T-cell (primary cell): ENCODE results near the gene HSD17B11. TPM values are rescaled to one million over a fixed set of nuclear protein-coding genes. Genes with fewer than 3 reads are reported as not detected.
"Not testable (repeated sequence)": the region's sequence is repeated elsewhere in the genome, so short reads cannot be mapped to it uniquely, and the experiment has no call there.

Source experiments
- ATAC-seq, 4 experiments: fragments of 200-7000 bp in 3 of 4; fragments of 150-1000 bp in 1 of 4; cut with Tn5 transposase; replicated peaks in 1 of 4; 1 replicate in 3 of 4; 2 replicates in 1 of 4; pipeline ENCODE4 v1.10.0; 2021; ENCODE audit warnings: moderate library complexity in 3 of 4, mild to moderate bottlenecking in 2 of 4, moderate number of reproducible peaks in 1 of 4
- CTCF ChIA-PET, 2 donors: fragments of 300-600 bp; sonication (Branson Sonifier 250); formaldehyde crosslinking; loops; one replicate each; lab custom pipeline; 2022; ENCODE audit warnings: antibody characterized with exemption in 2 of 2; lab: Charles Lee
- POLR2A ChIA-PET, 2 donors: fragments of 300-600 bp; sonication (Branson Sonifier 250); formaldehyde crosslinking; loops; one replicate each; lab custom pipeline; 2022; ENCODE audit warnings: antibody characterized with exemption in 2 of 2; lab: Charles Lee
- DNase-seq, 35 experiments: peaks; one replicate each; pipeline versions ENCODE4 v3.0.0 to v3.0.0-alpha.2; 2013 to 2023
- H3K27ac ChIP-seq: one replicate; pipeline ENCODE4 v1.5.1; 2013; ENCODE audit warnings: low read length
- H3K27me3 ChIP-seq, 2 experiments: replicated peaks in 1 of 2; 1 replicate in 1 of 2; 2 replicates in 1 of 2; pipeline versions ENCODE4 v1.6.1 to v1.7.0; 2013; ENCODE audit warnings: low read length in 1 of 2, mixed read lengths in 1 of 2; ENCODE audit not compliant: control insufficient read depth in 2 of 2, insufficient read depth in 2 of 2; ENCODE audit errors: extremely low read depth in 1 of 2
- H3K36me3 ChIP-seq, 2 donors: 1 replicate in 1 of 2; 2 replicates in 1 of 2; pipeline versions ENCODE4 v1.6.1 to v1.7.0; 2013; ENCODE audit warnings: low read length in 1 of 2; ENCODE audit not compliant: control insufficient read depth in 2 of 2, insufficient read depth in 1 of 2; ENCODE audit errors: extremely low read depth in 1 of 2
- H3K4me1 ChIP-seq, 2 experiments: 1 replicate in 1 of 2; 2 replicates in 1 of 2; pipeline versions ENCODE4 v1.6.1 to v1.7.0; 2013; ENCODE audit warnings: low read length in 2 of 2, mixed read lengths in 1 of 2; ENCODE audit not compliant: insufficient read depth in 2 of 2, control insufficient read depth in 1 of 2; ENCODE audit errors: extremely low read depth in 1 of 2
- H3K4me3 ChIP-seq, 2 donors: 1 replicate in 1 of 2; 2 replicates in 1 of 2; pipeline versions ENCODE4 v1.5.1 to v1.7.0; 2013; ENCODE audit warnings: mild to moderate bottlenecking in 2 of 2, low read length in 1 of 2, moderate library complexity in 1 of 2; ENCODE audit not compliant: control insufficient read depth in 1 of 2; ENCODE audit errors: extremely low read depth in 1 of 2
- H3K9me3 ChIP-seq: 2 replicates; pipeline ENCODE4 v1.7.0; 2013
- H3K27ac Mint-ChIP-seq, 2 donors: one replicate each; pipeline ENCODE4 v1.8.0; 2020 to 2021; ENCODE audit warnings: mild to moderate bottlenecking in 2 of 2, mixed read lengths in 2 of 2
- H3K27me3 Mint-ChIP-seq, 2 donors: one replicate each; pipeline ENCODE4 v1.8.0; 2021 to 2022; ENCODE audit warnings: mixed read lengths in 2 of 2
- H3K36me3 Mint-ChIP-seq: one replicate; pipeline ENCODE4 v1.8.0; 2021; ENCODE audit warnings: mixed read lengths
- H3K4me1 Mint-ChIP-seq, 3 donors: one replicate each; pipeline ENCODE4 v1.8.0; 2020 to 2022; ENCODE audit warnings: mixed read lengths in 3 of 3, mild to moderate bottlenecking in 1 of 3
- H3K4me3 Mint-ChIP-seq, 3 donors: one replicate each; pipeline ENCODE4 v1.8.0; 2020 to 2022; ENCODE audit warnings: mild to moderate bottlenecking in 3 of 3, mixed read lengths in 3 of 3, moderate library complexity in 3 of 3
- H3K9me3 Mint-ChIP-seq, 3 donors: one replicate each; pipeline ENCODE4 v1.8.0; 2020 to 2022; ENCODE audit warnings: mixed read lengths in 3 of 3
- WGBS: methylation state at CpG from one replicate; pipeline ENCODE4 v1.1.5; 2013; ENCODE audit warnings: missing lambda C conversion rate; ENCODE audit not compliant: insufficient coverage; 5-methylcytosine and 5-hydroxymethylcytosine counted together
- total RNA-seq, 35 experiments: library from RNA in 6 of 35; stranded (reverse) in 6 of 35; fragments of 120-200 nt in 1 of 35; gene quantifications; one replicate each; pipeline versions ENCODE4 v1.2.1 to v1.2.4 and lab custom pipeline; 2013 to 2026

Gene HSD17B11
- total RNA-seq, 5 donors from 2014 or later (not counting 1 experiment from before 2014, with no cell fraction given): 38.0 to 57.7 (median 51.2) TPM

DNA sequence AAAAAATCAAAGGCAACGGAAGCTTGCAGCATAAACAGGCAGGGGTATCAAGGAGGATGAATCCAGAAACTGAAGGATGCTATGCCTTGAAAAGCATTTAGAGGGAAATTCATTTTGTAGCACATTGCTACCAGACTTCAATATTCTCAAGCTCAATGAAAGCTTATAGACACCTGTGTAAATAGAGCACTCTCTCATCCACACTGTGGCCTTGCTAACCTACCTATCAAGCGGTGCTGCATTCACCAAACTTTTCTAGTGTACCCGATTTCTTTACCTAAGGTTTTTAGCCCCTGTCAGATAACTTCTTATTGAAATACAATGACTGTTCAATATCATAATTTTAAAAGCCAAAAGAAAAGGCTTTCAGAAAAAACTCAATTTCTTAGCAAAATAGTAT, 48.1 kb downstream of the HSD17B11 start:
- H3K4me1 ChIP-seq: no peaks in the 10 kb centered on the region
- H3K4me3 ChIP-seq: no peak overlapping the region
- peaks cover 9 to 42% of the 10 kb centered on the region in 2 donors for H3K36me3 ChIP-seq
- DNase-seq: no peak
- Mint-ChIP-seq H3K27ac (no peak overlapping the region), H3K36me3 (peaks cover 77% of the 10 kb centered on the region), H3K4me1 (peaks cover 0 to 1% (median 0%) of the 10 kb centered on the region in 3 donors), H3K27me3 (no peaks in the 10 kb centered on the region), H3K9me3 (peaks cover 0 to 21% (median 4%) of the 10 kb centered on the region in 3 donors), H3K4me3 (no peak overlapping the region)
- ChIA-PET POLR2A (no interaction called here), CTCF (interaction anchor here in 1 of 2 donors (0.6 kb wide), 1 partner anchor 27 kb away, joined by 6 read pairs; no protein-coding TSS in a partner anchor)
- H3K27me3 ChIP-seq: no peaks in the 10 kb centered on the region
- WGBS: 86% methylated on average over 1 of the region's 3 CpGs
- no peak for ATAC-seq
- H3K9me3 ChIP-seq: no peaks in the 10 kb centered on the region
- no peak overlapping the region for H3K27ac ChIP-seq

DNA sequence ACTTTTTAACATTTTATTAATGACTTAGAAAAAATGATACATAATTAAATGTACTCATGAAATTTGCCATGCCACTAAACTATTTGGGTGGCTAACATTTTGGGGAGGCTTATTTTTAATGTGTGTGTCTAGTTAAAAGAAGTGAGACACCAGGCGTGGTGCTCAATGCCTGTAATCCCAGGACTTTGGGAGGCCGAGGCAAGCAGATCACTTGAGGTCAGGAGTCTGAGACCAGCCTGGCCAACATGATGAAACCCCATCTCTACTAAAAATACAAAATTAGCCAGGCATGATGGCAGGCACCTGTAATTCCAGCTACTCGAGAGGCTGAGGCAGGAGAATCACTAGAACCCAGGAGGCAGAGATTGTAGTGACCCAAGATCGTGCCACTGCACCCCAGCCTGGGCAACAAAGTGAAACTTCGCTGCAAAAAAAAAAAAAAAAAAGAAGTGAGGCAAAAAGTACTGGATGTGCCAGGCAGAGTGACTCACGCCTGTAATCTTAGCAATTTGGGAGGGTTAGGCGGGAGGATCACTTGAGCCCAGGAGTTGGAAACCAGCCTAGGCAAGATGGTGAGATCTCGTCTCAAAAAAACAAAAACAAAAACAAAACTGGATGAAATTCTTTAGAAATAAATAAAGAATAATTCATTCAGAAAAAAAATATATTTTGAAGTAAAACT, 48.9 kb downstream of the HSD17B11 start:
- H3K27me3 Mint-ChIP-seq, H3K4me1 Mint-ChIP-seq, ATAC-seq, H3K27me3 ChIP-seq, H3K27ac ChIP-seq, H3K4me1 ChIP-seq, H3K9me3 ChIP-seq, H3K4me3 ChIP-seq, DNase-seq, H3K27ac Mint-ChIP-seq, POLR2A ChIA-PET, H3K4me3 Mint-ChIP-seq: not testable (repeated sequence)
- peaks cover 11 to 46% of the 10 kb centered on the region in 2 donors for H3K36me3 ChIP-seq
- H3K9me3 Mint-ChIP-seq: peaks cover 0 to 25% (median 4%) of the 10 kb centered on the region in 3 donors
- H3K36me3 Mint-ChIP-seq: peaks cover 85% of the 10 kb centered on the region
- 97% methylated on average over 4 of the region's 8 CpGs for WGBS
- CTCF ChIA-PET: interaction anchor here in 1 of 2 donors (0.7 kb wide), 1 partner anchor 22 kb away, joined by 6 read pairs; no protein-coding TSS in a partner anchor

DNA sequence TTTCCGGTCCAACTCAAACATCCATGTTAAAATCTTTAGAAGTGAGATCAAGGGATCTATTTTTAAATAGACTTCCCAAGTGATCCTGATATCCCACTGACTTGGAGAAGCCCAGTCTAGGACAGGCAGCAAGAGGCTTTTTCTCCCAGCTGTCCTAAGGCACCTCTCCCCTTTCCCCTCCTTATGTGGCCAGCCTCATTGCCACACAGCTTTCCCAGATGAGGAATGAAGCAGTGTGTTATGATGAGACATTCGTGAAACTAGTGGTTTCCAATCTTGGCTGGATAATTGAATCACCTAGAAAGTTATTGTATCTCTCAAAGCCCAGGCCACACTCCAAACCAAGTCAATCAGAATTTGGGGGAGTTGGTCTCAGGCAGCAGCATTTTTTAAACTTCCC, 51.5 kb downstream of the HSD17B11 start:
- ATAC-seq (no peak), DNase-seq (no peak)
- no peaks in the 10 kb centered on the region for H3K27me3 ChIP-seq
- ChIA-PET POLR2A (no interaction called here), CTCF (interaction anchor here (0.6 to 0.8 kb wide), 2 partner anchors 32 to 38 kb away, joined by 3 read pairs; no protein-coding TSS in a partner anchor)
- no CpG with 5 or more reads among the region's 2 CpGs for WGBS
- Mint-ChIP-seq H3K27me3 (no peaks in the 10 kb centered on the region), H3K36me3 (peaks cover 88% of the 10 kb centered on the region), H3K9me3 (peaks cover 3 to 20% (median 3%) of the 10 kb centered on the region in 3 donors), H3K4me3 (no peak overlapping the region), H3K4me1 (no peaks in the 10 kb centered on the region), H3K27ac (no peak overlapping the region)
- H3K4me1 ChIP-seq: no peaks in the 10 kb centered on the region
- no peak overlapping the region for H3K4me3 ChIP-seq
- peaks cover 10 to 43% of the 10 kb centered on the region in 2 donors for H3K36me3 ChIP-seq
- H3K27ac ChIP-seq: no peak overlapping the region
- H3K9me3 ChIP-seq: no peaks in the 10 kb centered on the region

DNA sequence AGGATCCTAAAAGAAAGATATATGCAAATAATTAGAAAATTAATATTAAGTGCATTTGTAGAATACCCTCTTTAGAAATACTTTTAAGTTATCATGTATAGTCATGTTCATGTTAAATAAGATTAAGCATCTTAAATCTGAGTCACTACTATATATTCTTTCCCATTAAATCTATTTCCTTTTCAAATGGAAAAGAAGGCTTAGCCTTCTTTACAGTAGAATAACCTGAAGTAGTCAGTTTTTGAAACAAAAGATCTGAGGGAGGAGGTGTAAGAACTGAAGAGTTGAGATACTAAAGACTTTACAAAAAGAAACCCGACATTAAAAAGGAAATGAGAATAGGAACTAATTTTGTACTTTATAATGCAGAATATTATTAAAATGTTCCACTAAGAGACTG, 53.6 kb downstream of the HSD17B11 start:
- no peak for DNase-seq
- H3K36me3 Mint-ChIP-seq: peaks cover 85% of the 10 kb centered on the region
- no CpG with 5 or more reads among the region's 1 CpG for WGBS

GRCh38 chr4:87333267-87333666, 57.7 kb downstream of the HSD17B11 start:
- Histone ChIP-seq H3K36me3 (peaks cover 11 to 15% of the 10 kb centered on the region in 2 donors), H3K27me3 (no peaks in the 10 kb centered on the region), H3K4me1 (no peaks in the 10 kb centered on the region), H3K27ac (no peak overlapping the region), H3K9me3 (no peaks in the 10 kb centered on the region), H3K4me3 (no peak overlapping the region)
- no peak overlapping the region for H3K27ac Mint-ChIP-seq
- ATAC-seq: no peak
- DNase-seq: no peak
- peaks cover 39 to 66% (median 43%) of the 10 kb centered on the region in 3 donors for H3K9me3 Mint-ChIP-seq
- no peak overlapping the region for H3K4me3 Mint-ChIP-seq
- no peaks in the 10 kb centered on the region for H3K27me3 Mint-ChIP-seq
- H3K36me3 Mint-ChIP-seq: peaks cover 48% of the 10 kb centered on the region
- H3K4me1 Mint-ChIP-seq: no peaks in the 10 kb centered on the region
- ChIA-PET POLR2A (no interaction called here), CTCF (no interaction called here)
- WGBS: no CpG with 5 or more reads among the region's 1 CpG

More for the DNA sequence above, 53.6 kb downstream of the HSD17B11 start:
- POLR2A ChIA-PET: no interaction called here
- Histone ChIP-seq H3K4me3 (no peak overlapping the region), H3K27me3 (no peaks in the 10 kb centered on the region), H3K4me1 (no peaks in the 10 kb centered on the region), H3K9me3 (no peaks in the 10 kb centered on the region), H3K27ac (no peak overlapping the region), H3K36me3 (peaks cover 13 to 43% of the 10 kb centered on the region in 2 donors)
- CTCF ChIA-PET: no interaction called here
- Mint-ChIP-seq H3K4me3 (no peak overlapping the region), H3K27me3 (no peaks in the 10 kb centered on the region), H3K27ac (no peak overlapping the region), H3K4me1 (no peaks in the 10 kb centered on the region), H3K9me3 (peaks cover 15 to 38% (median 20%) of the 10 kb centered on the region in 3 donors)
- ATAC-seq: no peak

- ChIA-PET POLR2A (no interaction called here), CTCF (no interaction called here)
- Histone ChIP-seq H3K9me3 (no peaks in the 10 kb centered on the region), H3K27ac (no peak overlapping the region), H3K36me3 (peaks cover 0 to 6% of the 10 kb centered on the region in 2 donors), H3K27me3 (no peaks in the 10 kb centered on the region), H3K4me3 (no peak overlapping the region), H3K4me1 (no peaks in the 10 kb centered on the region)
- H3K36me3 Mint-ChIP-seq: peaks cover 24% of the 10 kb centered on the region
- H3K27me3 Mint-ChIP-seq: no peaks in the 10 kb centered on the region
- DNase-seq (no peak), ATAC-seq (no peak)
- no CpG with 5 or more reads among the region's 4 CpGs for WGBS
- peaks cover 39 to 68% (median 43%) of the 10 kb centered on the region in 3 donors for H3K9me3 Mint-ChIP-seq
- H3K27ac Mint-ChIP-seq: no peak overlapping the region
- no peaks in the 10 kb centered on the region for H3K4me1 Mint-ChIP-seq
- no peak overlapping the region for H3K4me3 Mint-ChIP-seq
Observed at GRCh38 chr4:87330761-87331160, 60.2 kb downstream of the HSD17B11 start.
